Type B pancreatic cell (in vitro differentiated cells): ENCODE measurements around the gene KIF11. TPM values are rescaled to one million over a fixed set of nuclear protein-coding genes. Genes with fewer than 3 reads are reported as not detected.

ENCODE experiments used
- DNase-seq: peaks from one replicate; pipeline ENCODE4 v3.0.0; 2021; ENCODE audit warnings: mixed read lengths; ENCODE audit not compliant: unreplicated experiment; ENCODE audit errors: extremely low spot score
- H3K27ac Mint-ChIP-seq: 2 replicates; pipeline ENCODE4 v1.8.0; 2021; ENCODE audit warnings: mild to moderate bottlenecking, mixed read lengths
- H3K27me3 Mint-ChIP-seq: 2 replicates; pipeline ENCODE4 v1.8.0; 2021; ENCODE audit warnings: mixed read lengths
- H3K36me3 Mint-ChIP-seq: 2 replicates; pipeline ENCODE4 v1.8.0; 2021; ENCODE audit warnings: mixed read lengths
- H3K4me1 Mint-ChIP-seq: one replicate; pipeline ENCODE4 v1.8.0; 2021; ENCODE audit warnings: mixed read lengths; ENCODE audit not compliant: unreplicated experiment
- H3K4me3 Mint-ChIP-seq: 2 replicates; pipeline ENCODE4 v1.8.0; 2021; ENCODE audit warnings: mild to moderate bottlenecking, mixed read lengths
- H3K9me3 Mint-ChIP-seq: 2 replicates; pipeline ENCODE4 v1.8.0; 2021; ENCODE audit warnings: mixed read lengths
- total RNA-seq: library from RNA; stranded (reverse); gene quantifications from 2 replicates; pipeline ENCODE4 v1.2.1, GENCODE V29; 2021; ENCODE audit warnings: low replicate concordance
- TF ChIP-seq, protein P1 (sequence below): fragments of 200-600 bp; sonication (generic); conservative IDR thresholded peaks from 2 replicates; pipeline ENCODE4 v1.5.0; 2021; ENCODE audit warnings: antibody characterized with exemption, mild to moderate bottlenecking

KIF11 gene
- total RNA-seq, 1 donor from 2014 or later: 40.6 TPM

- Mint-ChIP-seq H3K27ac (no peak overlapping the region), H3K9me3 (peaks cover under 1% of the 10 kb centered on the region), H3K36me3 (peaks cover under 1% of the 10 kb centered on the region), H3K4me3 (peak overlapping the region; percentile 72), H3K27me3 (peaks cover 86% of the 10 kb centered on the region), H3K4me1 (no peaks in the 10 kb centered on the region)
- no peak for DNase-seq
- TF ChIP-seq, protein P1, sequence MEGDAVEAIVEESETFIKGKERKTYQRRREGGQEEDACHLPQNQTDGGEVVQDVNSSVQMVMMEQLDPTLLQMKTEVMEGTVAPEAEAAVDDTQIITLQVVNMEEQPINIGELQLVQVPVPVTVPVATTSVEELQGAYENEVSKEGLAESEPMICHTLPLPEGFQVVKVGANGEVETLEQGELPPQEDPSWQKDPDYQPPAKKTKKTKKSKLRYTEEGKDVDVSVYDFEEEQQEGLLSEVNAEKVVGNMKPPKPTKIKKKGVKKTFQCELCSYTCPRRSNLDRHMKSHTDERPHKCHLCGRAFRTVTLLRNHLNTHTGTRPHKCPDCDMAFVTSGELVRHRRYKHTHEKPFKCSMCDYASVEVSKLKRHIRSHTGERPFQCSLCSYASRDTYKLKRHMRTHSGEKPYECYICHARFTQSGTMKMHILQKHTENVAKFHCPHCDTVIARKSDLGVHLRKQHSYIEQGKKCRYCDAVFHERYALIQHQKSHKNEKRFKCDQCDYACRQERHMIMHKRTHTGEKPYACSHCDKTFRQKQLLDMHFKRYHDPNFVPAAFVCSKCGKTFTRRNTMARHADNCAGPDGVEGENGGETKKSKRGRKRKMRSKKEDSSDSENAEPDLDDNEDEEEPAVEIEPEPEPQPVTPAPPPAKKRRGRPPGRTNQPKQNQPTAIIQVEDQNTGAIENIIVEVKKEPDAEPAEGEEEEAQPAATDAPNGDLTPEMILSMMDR: no peak
Measured at GRCh38 chr10:92692697-92693533, 100.0 kb downstream of the KIF11 start.

DNA sequence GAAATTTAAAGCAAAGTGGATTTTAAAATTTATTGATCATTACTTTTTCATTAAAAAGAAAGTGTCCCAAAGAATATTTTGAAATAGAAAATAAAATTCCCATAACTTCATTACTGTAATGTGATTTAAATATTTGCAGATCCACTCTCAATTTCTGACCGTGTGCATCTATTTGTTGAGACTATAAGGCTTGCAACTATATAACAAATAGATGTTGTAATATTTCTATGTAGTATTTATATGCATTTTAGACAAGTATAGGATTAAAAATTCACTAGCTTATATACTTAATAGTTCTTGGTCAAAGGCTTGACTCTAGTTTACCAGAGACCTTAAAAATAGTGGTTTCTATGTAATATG is 100.6 kb downstream of the KIF11 start:
- no peak overlapping the region for H3K4me3 Mint-ChIP-seq
- TF ChIP-seq, protein P1: no peak
- H3K27ac Mint-ChIP-seq: no peak overlapping the region

GRCh38 chr10:92695679-92696605 is 103.0 kb downstream of the KIF11 start:
- H3K27ac Mint-ChIP-seq: no peak overlapping the region
- H3K27me3 Mint-ChIP-seq: peaks cover 94% of the 10 kb centered on the region
- peak overlapping the region; percentile 70 for H3K4me3 Mint-ChIP-seq
- H3K9me3 Mint-ChIP-seq: no peaks in the 10 kb centered on the region
- TF ChIP-seq, protein P1: no peak
- no peaks in the 10 kb centered on the region for H3K36me3 Mint-ChIP-seq
- no peak for DNase-seq
- peaks cover 5% of the 10 kb centered on the region for H3K4me1 Mint-ChIP-seq

More for the DNA sequence above, 100.6 kb downstream of the KIF11 start:
- Mint-ChIP-seq H3K9me3 (no peaks in the 10 kb centered on the region), H3K4me1 (no peaks in the 10 kb centered on the region), H3K27me3 (peaks cover 86% of the 10 kb centered on the region), H3K36me3 (no peaks in the 10 kb centered on the region)
- DNase-seq: no peak

GRCh38 chr10:92696606-92697383 is 103.9 kb downstream of the KIF11 start:
- no peak for DNase-seq
- TF ChIP-seq, protein P1: no peak
- no peak overlapping the region for H3K27ac Mint-ChIP-seq
- H3K36me3 Mint-ChIP-seq: no peaks in the 10 kb centered on the region
- H3K9me3 Mint-ChIP-seq: no peaks in the 10 kb centered on the region
- H3K4me3 Mint-ChIP-seq: peak overlapping the region; percentile 36
- peaks cover 94% of the 10 kb centered on the region for H3K27me3 Mint-ChIP-seq
- H3K4me1 Mint-ChIP-seq: peaks cover 5% of the 10 kb centered on the region
